Inferior parietal cortex (tissue), 1 donor: Measurements from ENCODE around the gene RAB40C.
"Not testable (repeated sequence)": the region's sequence is repeated elsewhere in the genome, so short reads cannot be mapped to it uniquely, and the experiment has no call there.

Experiments
- DNase-seq: peaks from one replicate; pipeline ENCODE4 v3.0.0-alpha.2; 2016; ENCODE audit errors: extremely low spot score

RAB40C gene

DNA sequence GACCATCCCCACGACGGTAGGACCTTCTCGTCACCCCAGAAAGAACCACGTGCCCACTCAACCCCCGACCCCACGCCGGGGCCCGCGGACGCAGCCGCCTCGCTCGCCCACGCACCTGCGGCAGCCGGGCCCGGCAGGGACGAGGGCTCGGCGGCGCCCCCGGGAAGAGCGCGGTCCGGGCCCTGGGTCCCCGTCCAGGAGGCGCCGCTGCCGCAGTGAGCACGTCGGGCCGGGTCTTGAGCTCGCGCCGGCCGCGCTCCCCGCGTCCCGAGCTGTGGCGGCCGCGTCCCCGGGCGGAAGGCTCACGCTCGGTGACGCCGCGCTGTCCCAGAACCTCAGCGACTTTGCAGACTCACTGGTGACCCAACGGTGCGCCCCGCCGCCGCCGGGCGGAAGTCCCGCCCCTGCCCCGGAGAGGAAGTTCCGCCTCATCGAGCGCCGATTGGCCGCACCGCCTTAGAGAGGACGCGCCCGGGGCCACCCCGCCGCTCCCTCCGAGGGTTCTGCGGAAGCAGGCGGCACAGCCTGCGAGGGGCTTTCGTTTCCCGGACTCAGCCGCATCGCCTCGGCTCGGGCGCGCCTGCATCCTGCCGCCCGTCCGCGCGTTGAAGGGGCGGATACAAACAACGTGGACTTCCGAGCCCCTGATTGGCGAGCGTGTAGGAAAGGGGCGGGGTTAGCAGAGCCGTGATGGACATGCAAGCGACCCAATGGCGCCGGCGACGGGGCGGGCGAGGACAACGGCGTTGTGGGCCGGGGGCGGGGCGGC, 793 bp upstream of the RAB40C start:
- DNase-seq, result peak; percentile 96

GRCh38 chr16:590188-590814, 435 bp downstream of the RAB40C start:
- no peak for DNase-seq

DNA sequence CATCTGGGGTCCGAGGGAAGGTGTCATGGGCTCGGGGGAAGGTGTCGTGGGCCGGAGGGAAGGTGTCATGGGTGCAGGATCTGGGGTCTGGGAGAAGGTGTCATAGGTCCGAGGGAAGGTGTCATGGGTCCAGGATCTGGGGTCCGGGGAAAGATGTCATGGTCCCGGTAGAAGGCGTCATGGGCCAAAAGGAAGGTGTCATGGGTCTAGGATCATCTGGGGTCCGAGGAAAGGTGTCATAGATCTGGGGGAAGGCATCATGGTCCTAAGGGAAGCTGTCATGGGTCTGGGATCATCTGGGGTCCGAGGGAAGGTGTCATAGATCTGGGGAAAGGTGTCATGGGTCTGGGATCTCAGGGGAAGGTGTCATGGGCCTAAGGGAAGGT, 942 bp downstream of the RAB40C start:
- DNase-seq, result no peak

- DNase-seq, result no peak
Observed at GRCh38 chr16:591231-591630, 1.4 kb downstream of the RAB40C start.

- no peak for DNase-seq
Observed at GRCh38 chr16:591892-592517, 2.1 kb downstream of the RAB40C start.

- no peak for DNase-seq
Observed at GRCh38 chr16:592518-593306, 2.8 kb downstream of the RAB40C start.

DNA sequence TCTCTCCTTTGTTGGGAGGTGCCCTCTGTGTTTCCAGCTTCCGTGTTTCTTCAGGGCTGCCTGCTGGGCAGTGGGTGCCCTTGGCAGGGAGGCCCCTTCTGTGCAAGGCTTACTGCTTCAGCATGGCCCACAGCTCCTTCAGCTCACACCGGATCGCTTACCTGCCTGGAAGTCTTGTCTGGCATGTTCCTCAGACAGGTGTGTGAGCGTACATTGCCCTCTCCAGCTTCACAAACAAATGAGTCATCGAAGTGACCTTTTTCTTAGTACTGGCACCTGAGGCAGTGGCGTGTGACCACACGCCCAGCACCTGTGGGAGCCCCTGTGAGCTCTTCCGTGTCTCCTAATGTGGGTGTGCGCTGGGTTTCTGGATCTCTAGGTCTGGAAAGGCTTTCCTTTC, 3.5 kb downstream of the RAB40C start:
- DNase-seq, result no peak

GRCh38 chr16:593807-594206, 3.9 kb downstream of the RAB40C start:
- no peak for DNase-seq

DNA sequence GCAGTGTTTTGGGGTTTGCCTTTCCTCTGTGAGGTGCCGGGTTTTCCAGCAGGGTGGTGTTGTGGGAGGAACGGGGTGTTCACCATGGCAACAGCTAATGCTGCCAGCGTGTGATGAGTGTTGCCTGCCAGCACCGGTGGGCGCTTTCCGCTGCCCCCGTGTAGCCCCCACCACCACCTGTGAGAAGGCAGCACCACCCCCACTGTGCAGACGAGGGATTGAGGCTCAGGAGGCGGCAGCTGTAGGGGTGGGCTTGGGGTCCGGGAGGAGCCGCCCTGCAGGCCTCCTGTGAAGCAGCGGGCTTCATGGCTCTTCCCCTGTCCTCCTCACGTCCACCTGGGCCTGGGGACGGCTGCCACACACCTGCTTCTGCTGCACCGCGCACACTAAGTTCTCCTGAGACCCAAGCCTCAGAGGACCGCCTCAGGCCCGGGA, 5.2 kb downstream of the RAB40C start:
- DNase-seq, result no peak

DNA sequence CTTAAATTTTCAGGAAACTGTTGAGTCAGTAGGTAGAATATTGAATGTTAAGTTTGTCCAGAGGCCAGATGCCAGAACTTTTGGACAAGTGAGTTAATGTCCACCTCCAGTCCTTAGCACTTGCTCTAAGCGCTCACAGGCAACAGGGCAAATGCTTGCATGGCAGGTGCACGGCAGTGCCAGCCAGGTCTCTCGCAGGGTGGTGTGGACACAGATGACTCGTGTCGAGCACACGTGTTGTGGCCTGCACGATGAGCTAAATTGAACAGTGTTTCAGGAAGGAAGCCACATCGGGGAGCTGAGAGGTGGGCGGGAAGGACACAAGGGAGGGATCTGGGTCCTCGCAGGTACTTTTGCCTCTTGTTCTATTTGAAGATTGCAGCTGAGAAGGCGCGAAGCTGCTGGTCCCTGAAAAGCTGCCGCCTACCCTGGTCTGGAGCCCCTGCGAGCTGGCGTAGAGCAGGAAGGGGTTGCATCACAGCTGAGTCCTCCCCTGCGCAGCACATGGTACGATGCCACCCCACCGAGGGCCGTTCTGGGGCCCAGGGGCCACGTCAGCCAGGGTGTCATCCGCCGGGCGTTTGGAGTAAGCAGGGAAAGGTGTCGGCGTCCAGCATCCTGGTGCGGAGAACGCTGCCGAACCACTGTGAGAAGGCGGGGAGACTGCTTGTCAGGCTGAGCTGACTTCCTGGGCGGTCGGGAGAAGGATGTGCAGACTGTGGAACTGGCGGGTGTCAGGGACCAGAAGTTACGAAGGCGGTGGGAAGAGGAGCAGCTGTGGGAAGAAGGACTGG, 6.3 kb downstream of the RAB40C start:
- DNase-seq, result no peak

GRCh38 chr16:596736-597060, 6.8 kb downstream of the RAB40C start:
- no peak for DNase-seq

DNA sequence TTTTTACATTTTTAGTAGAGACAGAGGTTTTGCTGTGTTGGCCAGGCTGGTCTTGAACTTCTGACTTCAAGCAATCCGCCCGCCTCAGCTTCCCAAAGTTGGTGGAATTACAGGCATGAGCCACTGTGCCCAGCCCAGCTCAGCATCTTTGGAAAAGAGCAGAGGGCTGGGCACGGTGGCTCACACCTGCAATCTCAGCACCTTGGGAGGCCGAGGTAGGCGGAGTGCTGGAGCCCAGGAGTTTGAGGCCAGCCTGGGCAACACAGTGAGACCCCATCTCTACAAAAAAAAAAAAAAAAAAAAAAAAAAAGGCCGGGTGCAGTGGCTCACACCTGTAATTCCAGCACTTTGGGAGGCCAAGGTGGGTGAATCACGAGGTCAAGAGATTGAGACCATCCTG, 7.8 kb downstream of the RAB40C start:
- DNase-seq, result not testable (repeated sequence)

DNA sequence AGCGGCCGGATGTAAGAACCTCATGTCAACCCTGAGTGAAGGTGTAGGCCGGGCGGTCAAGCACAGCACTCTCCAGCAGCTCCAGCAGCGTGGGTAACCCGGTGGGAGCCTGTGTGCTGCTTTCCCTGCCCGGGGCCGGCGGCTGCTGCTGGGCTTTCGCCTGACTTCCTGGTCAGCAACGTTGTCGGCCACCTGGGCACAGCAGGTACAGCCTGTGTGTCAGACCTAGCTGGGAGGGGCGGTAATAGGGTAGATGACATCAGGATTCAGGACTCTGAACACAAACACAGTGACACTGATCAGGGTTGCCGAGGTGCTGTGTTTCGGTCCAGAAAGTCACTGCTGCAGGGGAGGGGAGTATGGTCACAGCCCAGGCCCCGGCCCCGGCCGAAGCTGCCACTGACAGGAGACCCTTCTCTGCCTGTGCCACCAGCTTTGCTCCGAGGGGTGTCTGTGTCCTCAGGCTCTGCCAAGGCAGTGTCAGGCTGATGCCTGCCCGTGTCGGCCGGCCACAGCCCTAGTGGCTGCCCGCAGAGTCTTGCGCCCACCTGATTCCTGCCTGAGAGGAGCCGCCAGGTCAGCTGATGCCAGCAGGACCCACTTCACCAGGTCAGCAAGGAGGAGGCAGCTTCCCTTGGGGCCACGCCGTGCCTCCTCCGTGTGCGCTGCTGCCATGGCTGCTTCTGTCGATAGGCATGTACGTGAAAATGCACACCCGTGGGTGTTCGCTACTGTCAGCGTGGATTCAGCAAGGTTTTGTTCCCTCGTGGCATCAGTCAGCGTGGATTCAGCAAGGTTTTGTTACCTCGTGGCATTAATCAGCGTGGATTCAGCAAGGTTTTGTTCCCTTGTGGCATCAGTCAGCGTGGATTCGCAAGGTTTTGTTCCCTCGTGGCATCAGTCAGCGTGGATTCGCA, 9.2 kb downstream of the RAB40C start:
- DNase-seq, result no peak

DNA sequence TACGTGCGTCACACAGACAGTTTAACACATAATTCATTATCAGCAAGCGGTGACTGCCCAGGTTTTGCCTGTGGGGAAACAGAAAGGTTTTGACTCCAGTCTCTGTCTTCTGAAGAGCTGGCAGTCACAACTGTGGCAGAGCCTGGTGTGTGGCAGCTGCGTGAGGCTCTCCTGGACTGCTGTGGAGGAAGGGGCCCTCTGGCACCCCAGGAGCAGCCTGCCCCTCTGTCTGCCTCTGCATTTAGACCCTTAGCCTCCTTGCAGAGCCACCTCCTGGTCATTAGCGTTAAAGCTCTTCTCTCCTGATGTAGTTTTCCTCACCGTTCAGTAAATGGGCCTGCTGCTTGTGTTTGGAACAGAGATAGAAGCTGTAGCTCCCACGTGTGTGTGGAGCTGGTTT, 10.9 kb downstream of the RAB40C start:
- no peak for DNase-seq

DNA sequence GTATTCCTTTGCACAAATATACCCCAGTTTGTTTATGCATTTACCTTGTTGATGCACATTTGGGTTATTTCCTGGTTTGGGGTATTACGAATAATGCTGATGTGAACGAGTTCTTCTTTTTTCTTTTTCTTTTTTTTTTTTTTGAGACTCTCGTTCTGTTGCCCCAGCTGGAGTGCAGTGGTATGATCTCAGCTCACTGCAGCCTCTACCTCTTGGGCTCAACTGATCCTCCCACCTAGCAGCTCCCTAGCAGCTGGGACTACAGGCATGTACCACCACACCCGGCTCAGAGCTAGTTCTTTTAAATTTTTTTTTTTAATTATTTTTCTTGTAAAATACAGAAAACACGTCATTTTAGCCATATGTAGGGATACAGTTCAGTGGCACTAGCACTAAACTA, 14.1 kb downstream of the RAB40C start:
- DNase-seq, result no peak

- no peak for DNase-seq
Observed at GRCh38 chr16:606656-607307, 16.9 kb downstream of the RAB40C start.

GRCh38 chr16:608019-608418, 18.2 kb downstream of the RAB40C start:
- no peak for DNase-seq

GRCh38 chr16:609316-609715, 19.4 kb downstream of the RAB40C start:
- no peak for DNase-seq

GRCh38 chr16:609984-610383, 20.1 kb downstream of the RAB40C start:
- DNase-seq, result no peak
